ENCODE measurements around the gene SLC5A11. TPM values are rescaled to one million over a fixed set of nuclear protein-coding genes. Genes with fewer than 3 reads are reported as not detected.

The SLC5A11 gene
- total RNA-seq, 1 experiment from 2014 or later: 0.47 TPM

GRCh38 chr16:24807301-24807700 is 38.5 kb upstream of the SLC5A11 start:
- Histone ChIP-seq H3K9ac (ENCODE audit: low read length) (no peak overlapping the region), H3K4me2 (ENCODE audit: low read length) (no peak overlapping the region), H3K4me3 (replicated peaks in 1 of 2; ENCODE audit: low read depth in 1 of 2, low read length in 2 of 2) (no peak overlapping the region), H3K9me2 (ENCODE audit: insufficient read depth) (no peaks in the 10 kb centered on the region), H3K27me3 (ENCODE audit: insufficient read depth, low read length) (no peaks in the 10 kb centered on the region), H2AFZ (ENCODE audit: low read depth, low read length, poor library complexity, severe bottlenecking) (no peak overlapping the region), H4K20me1 (ENCODE audit: insufficient read depth) (no peaks in the 10 kb centered on the region), H3K36me3 (ENCODE audit: control insufficient read depth in 1 of 2, insufficient read depth in 2 of 2, low read length in 2 of 2) (peaks cover 63 to 73% of the 10 kb centered on the region in 2 experiments), H3K27ac (ENCODE audit: low read depth, low read length) (no peak overlapping the region), H3K4me1 (ENCODE audit: control insufficient read depth in 1 of 2, insufficient read depth in 2 of 2, low read length in 2 of 2) (no peaks in the 10 kb centered on the region), H3K9me3 (ENCODE audit: control insufficient read depth in 1 of 2, insufficient read depth in 1 of 2, low read depth in 1 of 2, low read length in 2 of 2) (no peaks in the 10 kb centered on the region), H3K79me2 (ENCODE audit: insufficient read depth, low read length) (no peaks in the 10 kb centered on the region)
- ATAC-seq (no peak), DNase-seq (ENCODE audit: low read depth, low spot score) (no peak)
- intact Hi-C loops (cut with micrococcal nuclease): no loop called here
- TF ChIP-seq EGR1 (IDR thresholded peaks at IDR 0.05; ENCODE audit: low read depth) (no peak), CEBPB (IDR thresholded peaks at IDR 0.05; ENCODE audit: low read depth) (no peak), REST (IDR thresholded peaks at IDR 0.05; ENCODE audit: low read depth) (no peak)
- POLR2A ChIA-PET: no interaction called here
- no TSS peak for BruUV-seq (replicated peaks)
- CTCF ChIA-PET: no interaction called here
- RAD21 ChIA-PET (ENCODE audit: low non-redundant PET in 1 of 2, low total read pairs in 2 of 2, uncharacterized antibody in 2 of 2, unreplicated experiment in 2 of 2): interaction anchor here in 1 of 2 experiments (0.6 kb wide), 1 partner anchor 181 kb away, joined by 4 read pairs; no protein-coding TSS in a partner anchor

GRCh38 chr16:24810951-24811843 is 34.6 kb upstream of the SLC5A11 start:
- no peak for TF ChIP-seq FOSL1 (IDR thresholded peaks at IDR 0.05; ENCODE audit: low read depth)
- TF ChIP-seq REST (IDR thresholded peaks at IDR 0.05; ENCODE audit: low read depth): no peak
- no peak for TF ChIP-seq ZNF274 (IDR thresholded peaks at IDR 0.05; ENCODE audit: low read depth, low read length)
- TF ChIP-seq RAD21 (IDR thresholded peaks at IDR 0.05; ENCODE audit: low read depth): no peak
- ChIA-PET RAD21 (ENCODE audit: low non-redundant PET in 1 of 2, low total read pairs in 2 of 2, uncharacterized antibody in 2 of 2, unreplicated experiment in 2 of 2) (interaction anchor here in 1 of 2 experiments (0.7 kb wide), 1 partner anchor 124 kb away, joined by 3 read pairs; no protein-coding TSS in a partner anchor), POLR2A (no interaction called here), CTCF (interaction anchor here (1.3 kb wide), 1 partner anchor 11 kb away, joined by 3 read pairs; no protein-coding TSS in a partner anchor)
- DNase-seq (ENCODE audit: low read depth, low spot score) (no peak), ATAC-seq (no peak)
- no peak overlapping the region for H3K4me3 ChIP-seq (replicated peaks in 1 of 2; ENCODE audit: low read depth in 1 of 2, low read length in 2 of 2)
- H3K9ac ChIP-seq (ENCODE audit: low read length): no peak overlapping the region
- H2AFZ ChIP-seq (ENCODE audit: low read depth, low read length, poor library complexity, severe bottlenecking): no peak overlapping the region
- H3K27ac ChIP-seq (ENCODE audit: low read depth, low read length): no peak overlapping the region
- H3K9me2 ChIP-seq (ENCODE audit: insufficient read depth): no peaks in the 10 kb centered on the region
- H3K9me3 ChIP-seq (ENCODE audit: control insufficient read depth in 1 of 2, insufficient read depth in 1 of 2, low read depth in 1 of 2, low read length in 2 of 2): no peaks in the 10 kb centered on the region
- H3K36me3 ChIP-seq (ENCODE audit: control insufficient read depth in 1 of 2, insufficient read depth in 2 of 2, low read length in 2 of 2): peaks cover 56 to 72% of the 10 kb centered on the region in 2 experiments
- no peaks in the 10 kb centered on the region for H4K20me1 ChIP-seq (ENCODE audit: insufficient read depth)
- BruUV-seq (replicated peaks): no TSS peak
- no peak overlapping the region for H3K4me2 ChIP-seq (ENCODE audit: low read length)
- no peaks in the 10 kb centered on the region for H3K4me1 ChIP-seq (ENCODE audit: control insufficient read depth in 1 of 2, insufficient read depth in 2 of 2, low read length in 2 of 2)
- no peaks in the 10 kb centered on the region for H3K79me2 ChIP-seq (ENCODE audit: insufficient read depth, low read length)
- no peaks in the 10 kb centered on the region for H3K27me3 ChIP-seq (ENCODE audit: insufficient read depth, low read length)
- intact Hi-C loops (cut with micrococcal nuclease): no loop called here

Data from HCT116 (cell line).